ENCODE measurements around the gene MOSPD3.
"Not testable (repeated sequence)": the region's sequence is repeated elsewhere in the genome, so short reads cannot be mapped to it uniquely, and the experiment has no call there.

The MOSPD3 gene

DNA sequence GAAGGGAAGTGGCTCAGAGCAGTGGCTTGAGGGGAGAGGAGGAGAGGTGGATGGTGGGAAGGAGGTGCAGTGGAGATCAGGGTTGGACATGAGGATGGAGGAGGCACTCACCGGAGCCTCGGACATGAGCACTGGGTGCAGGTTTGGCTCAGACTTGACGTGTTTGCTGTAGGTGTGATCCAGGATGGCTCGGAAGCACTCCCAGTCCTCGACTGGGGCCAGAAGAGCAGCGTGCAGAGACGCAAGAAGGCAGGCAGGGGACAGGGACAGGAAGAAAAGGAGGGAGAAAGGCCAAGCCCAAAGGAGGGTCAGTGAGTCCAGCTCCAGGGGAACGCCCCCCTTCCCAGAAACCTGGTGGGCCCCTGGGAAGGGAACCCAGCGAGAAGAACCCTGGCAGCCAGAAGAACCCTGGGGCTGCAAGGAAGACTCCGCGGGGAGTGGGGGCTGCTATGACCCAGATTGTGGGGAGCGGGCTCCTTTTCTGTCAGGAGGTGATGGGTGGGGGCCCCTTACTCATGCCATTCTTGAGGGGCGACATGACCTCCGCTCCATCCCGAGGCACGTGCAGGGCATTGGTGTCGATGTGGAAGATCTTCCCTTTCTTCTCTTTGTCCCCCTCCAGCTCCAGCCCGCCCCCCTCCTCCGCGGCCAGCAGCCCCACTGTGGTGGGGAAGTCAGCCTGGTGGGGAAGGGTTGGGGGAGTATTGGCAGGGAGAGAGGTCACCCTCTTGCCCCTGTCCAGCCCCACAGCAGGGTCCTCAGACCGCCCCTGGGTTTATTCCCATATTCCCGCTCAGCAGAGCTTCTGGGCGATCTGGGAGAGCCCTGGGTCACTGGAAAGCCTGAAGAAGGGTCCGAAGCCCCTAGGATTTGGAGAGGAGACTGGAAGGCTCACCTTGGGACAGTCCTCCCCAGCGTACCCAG, 42.8 kb downstream of the MOSPD3 start:
- Mint-ChIP-seq H3K9me3 (no peaks in the 10 kb centered on the region), H3K4me3 (no peak overlapping the region), H3K27me3 (peaks cover 69% of the 10 kb centered on the region), H3K4me1 (peaks cover 6% of the 10 kb centered on the region), H3K27ac (no peak overlapping the region)
- ATAC-seq (no peak), DNase-seq (no peak)

DNA sequence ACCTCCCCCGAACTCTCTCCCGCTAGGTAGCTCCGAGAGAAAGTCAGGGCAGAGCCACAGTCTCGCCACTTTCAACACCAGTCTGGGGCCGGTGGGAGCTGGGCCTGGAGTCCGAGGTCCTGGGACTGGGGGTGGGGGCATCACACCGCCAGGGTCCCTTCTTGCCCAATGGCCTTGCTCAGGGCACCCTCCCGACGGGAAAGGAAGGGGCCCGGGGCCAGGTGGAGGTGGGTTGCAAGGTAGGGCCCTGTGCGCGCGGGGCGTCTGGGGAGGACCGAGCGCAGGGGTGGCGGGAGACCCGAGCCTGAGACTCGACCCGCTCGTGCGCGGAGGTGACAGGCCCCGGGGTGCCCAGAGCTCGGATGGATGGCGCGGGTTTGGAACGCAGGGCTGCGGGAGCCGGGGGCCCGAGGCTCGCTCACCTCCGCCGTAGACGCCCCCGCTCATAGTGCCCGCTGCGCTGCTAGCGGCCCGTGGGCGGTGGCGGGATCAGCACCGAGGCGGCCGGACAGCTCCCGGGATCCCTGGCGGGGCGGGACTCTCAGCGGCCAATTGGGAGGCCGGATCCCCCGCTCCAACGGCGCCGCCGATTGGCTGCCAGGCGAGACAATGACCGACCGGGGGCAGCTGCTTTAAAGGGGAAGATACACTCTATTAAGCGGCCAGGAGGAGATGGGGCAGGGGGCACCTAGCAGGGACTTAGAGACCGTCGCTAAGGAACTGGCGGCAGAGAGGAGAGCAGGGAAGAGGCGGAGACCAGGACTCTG, 43.8 kb downstream of the MOSPD3 start, which contains the start of gene ACTL6B:
Gene ACTL6B, minus strand, starts transcription at position 541 of the 767 bp plus-strand sequence. Its CDS starts 94 bp downstream, at position 447.
- Mint-ChIP-seq H3K9me3 (no peaks in the 10 kb centered on the region), H3K4me3 (no peak within 1 kb of the TSS), H3K4me1 (peaks cover 6% of the 10 kb centered on the region), H3K27ac (no peak within 1 kb of the TSS), H3K27me3 (peaks cover 64% of the 10 kb centered on the region)
- peak in 1 of 2 donors; percentile 43 for DNase-seq
- peak; percentile 69 for ATAC-seq

DNA sequence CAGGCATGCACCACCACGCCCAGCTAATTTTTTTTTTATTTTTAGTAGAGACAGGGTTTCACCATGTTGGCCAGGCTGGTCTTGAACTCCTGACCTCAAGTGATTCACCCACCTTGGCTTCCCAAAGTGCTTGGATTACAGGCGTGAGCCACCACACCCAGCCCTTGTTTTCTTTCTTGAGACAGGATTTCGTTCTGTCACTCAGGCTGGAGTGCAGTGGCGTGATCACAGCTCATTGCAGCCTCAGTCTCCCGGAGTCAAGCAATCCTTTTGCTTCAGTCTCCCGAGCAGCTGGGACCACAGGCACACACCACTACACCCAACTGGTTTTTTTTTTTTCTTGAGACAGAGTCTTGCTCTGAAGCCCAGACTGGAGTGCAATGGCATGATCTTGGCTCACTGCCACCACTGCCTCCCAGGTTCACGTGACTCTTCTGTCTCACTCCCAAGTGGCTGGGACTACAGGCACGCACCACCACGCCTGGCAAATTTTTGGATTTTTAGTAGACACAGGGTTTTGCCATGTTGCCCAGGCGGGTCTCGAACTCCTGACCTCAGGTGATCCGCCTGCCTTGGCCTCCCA, 49.9 kb downstream of the MOSPD3 start:
- peaks cover 19% of the 10 kb centered on the region for H3K27me3 Mint-ChIP-seq

More for the DNA sequence above, 49.9 kb downstream of the MOSPD3 start:
- not testable (repeated sequence) for DNase-seq, ATAC-seq, H3K9me3 Mint-ChIP-seq, H3K4me1 Mint-ChIP-seq, H3K27ac Mint-ChIP-seq, H3K4me3 Mint-ChIP-seq
